T-helper 2 cell treated with Interferon-gamma antibody and Interleukin-4, amounts not matched to agents 5 μg/mL and 100 μg/mL, for 36 hours (primary cell): ENCODE results near the gene EVL.

Experiments used
- DNase-seq: peaks from one replicate; pipeline ENCODE4 v3.0.0; 2021; ENCODE audit warnings: low spot score
- H3K27ac Mint-ChIP-seq: one replicate; pipeline ENCODE4 v1.8.0; 2021; ENCODE audit warnings: mild to moderate bottlenecking, mixed read lengths
- H3K27me3 Mint-ChIP-seq: one replicate; pipeline ENCODE4 v1.8.0; 2021; ENCODE audit warnings: low read depth, mixed read lengths
- H3K36me3 Mint-ChIP-seq: one replicate; pipeline ENCODE4 v1.8.0; 2021; ENCODE audit warnings: low read depth, mixed read lengths
- H3K4me1 Mint-ChIP-seq: one replicate; pipeline ENCODE4 v1.8.0; 2021; ENCODE audit warnings: low read depth, mixed read lengths
- H3K4me3 Mint-ChIP-seq: one replicate; pipeline ENCODE4 v1.8.0; 2022; ENCODE audit warnings: mild to moderate bottlenecking, moderate library complexity, mixed read lengths
- H3K9me3 Mint-ChIP-seq: one replicate; pipeline ENCODE4 v1.8.0; 2021; ENCODE audit warnings: mixed read lengths

Gene EVL

GRCh38 chr14:100108042-100108825, 43.0 kb downstream of the EVL start:
- Mint-ChIP-seq H3K9me3 (no peaks in the 10 kb centered on the region), H3K4me1 (peaks cover 69% of the 10 kb centered on the region), H3K4me3 (peak overlapping the region; percentile 27), H3K27ac (peak overlapping the region; percentile 81), H3K27me3 (no peaks in the 10 kb centered on the region), H3K36me3 (peaks cover 82% of the 10 kb centered on the region)
- DNase-seq, result peak; percentile 78

GRCh38 chr14:100108840-100109593, 43.8 kb downstream of the EVL start:
- no peak overlapping the region for H3K4me3 Mint-ChIP-seq
- H3K36me3 Mint-ChIP-seq, result peaks cover 81% of the 10 kb centered on the region
- H3K27ac Mint-ChIP-seq, result peak overlapping the region; percentile 81
- H3K27me3 Mint-ChIP-seq, result no peaks in the 10 kb centered on the region
- DNase-seq, result no peak
- peaks cover 64% of the 10 kb centered on the region for H3K4me1 Mint-ChIP-seq
- H3K9me3 Mint-ChIP-seq, result no peaks in the 10 kb centered on the region

- peaks cover 76% of the 10 kb centered on the region for H3K36me3 Mint-ChIP-seq
- no peak for DNase-seq
- H3K4me1 Mint-ChIP-seq, result peaks cover 58% of the 10 kb centered on the region
- H3K4me3 Mint-ChIP-seq, result no peak overlapping the region
- H3K27me3 Mint-ChIP-seq, result no peaks in the 10 kb centered on the region
- no peaks in the 10 kb centered on the region for H3K9me3 Mint-ChIP-seq
- peak overlapping the region; percentile 66 for H3K27ac Mint-ChIP-seq
Measured at GRCh38 chr14:100109594-100109955, 44.4 kb downstream of the EVL start.

GRCh38 chr14:100110816-100111215, 45.6 kb downstream of the EVL start:
- Mint-ChIP-seq H3K27ac (no peak overlapping the region), H3K4me1 (peaks cover 48% of the 10 kb centered on the region), H3K36me3 (peaks cover 78% of the 10 kb centered on the region), H3K9me3 (no peaks in the 10 kb centered on the region), H3K4me3 (no peak overlapping the region), H3K27me3 (no peaks in the 10 kb centered on the region)
- DNase-seq, result no peak

DNA sequence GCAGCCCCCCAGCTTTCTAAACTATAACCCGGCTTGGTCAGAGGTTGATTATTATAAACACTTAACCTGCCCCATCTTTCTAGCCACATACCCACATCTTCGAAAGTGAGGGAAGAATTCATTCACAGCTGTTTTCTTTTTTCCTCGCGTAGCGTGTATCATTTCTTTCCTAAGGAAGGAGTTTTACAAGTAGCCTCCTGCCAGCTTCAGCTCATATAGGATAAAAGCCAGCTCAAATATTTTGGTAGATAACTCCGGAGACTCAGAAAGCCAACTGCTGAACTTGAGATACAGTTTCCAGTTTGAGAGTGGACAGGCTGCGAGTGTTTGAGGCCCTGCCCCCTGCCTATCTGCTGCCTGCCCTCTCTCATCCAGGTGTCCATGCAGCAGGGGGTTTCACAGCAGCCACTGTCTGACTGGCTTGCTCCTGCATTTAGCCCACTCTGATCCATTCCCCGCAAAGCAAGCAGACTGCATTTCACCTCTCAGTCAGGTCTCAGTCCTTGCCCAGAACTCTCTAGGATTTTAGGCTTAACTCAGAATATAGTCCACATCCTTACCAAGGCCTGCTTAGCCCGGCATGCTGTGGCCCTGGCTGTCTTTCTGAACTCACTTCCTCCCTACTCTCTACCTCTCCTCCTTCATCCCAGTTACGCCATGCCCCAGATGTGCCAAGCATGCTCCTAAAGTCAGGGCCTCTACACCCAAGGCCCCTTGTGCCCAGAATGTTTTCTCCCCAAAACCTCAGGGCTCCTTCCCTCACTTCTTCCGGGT, 46.9 kb downstream of the EVL start:
- no peak for DNase-seq
- H3K9me3 Mint-ChIP-seq, result no peaks in the 10 kb centered on the region
- H3K4me3 Mint-ChIP-seq, result no peak overlapping the region
- no peaks in the 10 kb centered on the region for H3K27me3 Mint-ChIP-seq
- H3K27ac Mint-ChIP-seq, result peak overlapping the region; percentile 38
- H3K36me3 Mint-ChIP-seq, result peaks cover 72% of the 10 kb centered on the region
- peaks cover 35% of the 10 kb centered on the region for H3K4me1 Mint-ChIP-seq

DNA sequence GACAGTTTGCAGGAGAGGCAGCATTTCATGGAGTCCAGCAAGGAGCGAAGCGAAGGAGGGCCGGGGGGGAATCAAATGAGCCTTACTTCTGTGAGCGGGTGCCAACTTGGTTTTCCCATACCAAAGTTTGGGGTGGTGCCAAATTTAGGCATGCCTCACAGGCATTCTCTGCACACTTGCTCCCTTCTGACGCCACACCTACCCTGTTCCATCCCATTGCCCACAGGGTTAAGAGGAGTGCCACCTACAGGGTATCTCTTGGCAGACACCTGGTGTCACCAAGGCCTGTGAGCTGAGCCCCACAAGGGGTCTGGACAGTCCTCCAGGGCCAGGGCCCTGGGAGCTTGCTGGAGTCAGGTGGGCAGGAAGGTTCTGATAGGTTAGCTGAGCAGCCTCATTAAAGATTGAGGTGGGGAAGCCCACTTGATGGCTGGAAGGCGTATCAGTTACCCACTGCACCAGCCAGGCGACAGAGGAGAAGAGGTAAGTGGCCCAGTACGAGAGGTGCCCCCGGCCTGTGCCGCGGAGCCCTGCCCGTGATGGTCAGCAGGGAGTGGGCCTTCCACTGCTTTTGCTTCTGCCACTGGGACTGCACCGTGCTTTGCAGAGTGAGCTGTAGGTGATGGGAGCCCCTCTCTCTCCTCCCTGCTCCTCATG, 49.0 kb downstream of the EVL start:
- DNase-seq, result no peak
- H3K4me3 Mint-ChIP-seq, result no peak overlapping the region
- H3K36me3 Mint-ChIP-seq, result peaks cover 69% of the 10 kb centered on the region
- no peak overlapping the region for H3K27ac Mint-ChIP-seq
- H3K9me3 Mint-ChIP-seq, result no peaks in the 10 kb centered on the region
- H3K4me1 Mint-ChIP-seq, result peaks cover 14% of the 10 kb centered on the region
- H3K27me3 Mint-ChIP-seq, result no peaks in the 10 kb centered on the region

DNA sequence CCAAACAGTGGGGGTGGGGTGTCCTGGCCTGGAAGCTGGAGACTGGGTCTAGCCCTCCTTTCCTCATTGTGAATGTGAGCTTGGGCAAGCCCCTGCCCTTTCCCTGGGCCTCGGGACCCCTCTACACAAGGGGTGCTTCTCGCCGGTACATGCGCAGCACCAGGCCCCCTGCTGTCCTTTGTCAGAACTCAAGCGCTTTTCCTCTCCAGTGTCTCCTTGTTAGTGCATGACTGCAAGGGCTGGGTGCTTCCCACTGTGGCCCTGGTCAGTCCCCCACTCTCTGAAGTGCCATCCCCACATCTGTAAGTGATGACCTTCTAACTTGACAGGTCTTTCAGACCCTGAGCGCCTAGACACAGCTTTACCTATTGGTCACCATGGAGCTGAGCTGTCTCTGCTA, 50.0 kb downstream of the EVL start:
- Mint-ChIP-seq H3K9me3 (no peaks in the 10 kb centered on the region), H3K27me3 (no peaks in the 10 kb centered on the region), H3K27ac (no peak overlapping the region), H3K36me3 (peaks cover 68% of the 10 kb centered on the region), H3K4me3 (no peak overlapping the region), H3K4me1 (peaks cover 12% of the 10 kb centered on the region)
- no peak for DNase-seq

DNA sequence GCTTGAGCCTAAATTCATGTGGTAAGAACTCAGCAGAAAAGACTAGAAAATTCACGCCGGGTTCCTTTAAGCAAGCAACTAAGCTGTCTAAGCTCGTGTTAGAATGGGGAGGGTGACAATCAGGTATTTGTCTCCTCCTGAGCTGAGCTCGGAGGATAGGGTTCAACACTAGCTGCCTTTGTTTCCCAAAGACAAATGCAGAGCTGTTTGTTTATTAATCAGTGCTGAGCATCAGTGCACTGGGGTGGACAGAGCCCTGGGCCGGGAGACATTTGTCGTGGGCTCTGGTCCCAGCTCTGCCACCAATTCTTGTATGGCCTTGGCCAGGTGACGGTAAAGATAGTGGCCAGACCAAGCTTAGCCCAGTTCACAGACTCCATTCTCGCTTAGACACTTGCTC, 50.5 kb downstream of the EVL start:
- peaks cover 14% of the 10 kb centered on the region for H3K4me1 Mint-ChIP-seq
- peaks cover 71% of the 10 kb centered on the region for H3K36me3 Mint-ChIP-seq
- no peak for DNase-seq
- no peaks in the 10 kb centered on the region for H3K9me3 Mint-ChIP-seq
- no peaks in the 10 kb centered on the region for H3K27me3 Mint-ChIP-seq
- H3K4me3 Mint-ChIP-seq, result no peak overlapping the region
- no peak overlapping the region for H3K27ac Mint-ChIP-seq

- Mint-ChIP-seq H3K4me1 (peaks cover 14% of the 10 kb centered on the region), H3K36me3 (peaks cover 71% of the 10 kb centered on the region), H3K4me3 (no peak overlapping the region), H3K27ac (no peak overlapping the region), H3K9me3 (no peaks in the 10 kb centered on the region), H3K27me3 (no peaks in the 10 kb centered on the region)
- DNase-seq, result no peak
Measured at GRCh38 chr14:100116134-100116533, 50.9 kb downstream of the EVL start.

DNA sequence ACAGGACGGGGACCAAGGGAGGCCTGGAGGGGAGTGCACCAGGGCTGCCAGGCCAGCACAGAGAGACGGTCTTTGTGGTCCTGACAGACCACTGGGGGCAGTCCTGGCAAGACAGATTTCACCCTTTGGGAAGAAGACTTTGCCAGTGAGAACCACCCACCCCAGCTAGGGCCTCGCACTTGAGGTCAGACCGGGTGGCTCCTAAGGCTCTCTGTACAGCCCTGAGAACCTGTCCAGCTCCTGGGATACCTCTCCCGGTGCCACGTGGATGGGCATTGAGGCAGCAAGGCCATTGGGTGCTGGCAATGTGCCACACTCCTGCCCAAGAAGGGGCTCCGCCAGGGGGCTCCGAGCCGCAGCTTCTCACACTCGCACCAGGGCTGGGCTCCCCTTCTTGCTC, 51.8 kb downstream of the EVL start:
- no peak overlapping the region for H3K4me3 Mint-ChIP-seq
- no peaks in the 10 kb centered on the region for H3K9me3 Mint-ChIP-seq
- no peaks in the 10 kb centered on the region for H3K27me3 Mint-ChIP-seq
- peaks cover 73% of the 10 kb centered on the region for H3K36me3 Mint-ChIP-seq
- peaks cover 14% of the 10 kb centered on the region for H3K4me1 Mint-ChIP-seq
- H3K27ac Mint-ChIP-seq, result no peak overlapping the region
- DNase-seq, result no peak

DNA sequence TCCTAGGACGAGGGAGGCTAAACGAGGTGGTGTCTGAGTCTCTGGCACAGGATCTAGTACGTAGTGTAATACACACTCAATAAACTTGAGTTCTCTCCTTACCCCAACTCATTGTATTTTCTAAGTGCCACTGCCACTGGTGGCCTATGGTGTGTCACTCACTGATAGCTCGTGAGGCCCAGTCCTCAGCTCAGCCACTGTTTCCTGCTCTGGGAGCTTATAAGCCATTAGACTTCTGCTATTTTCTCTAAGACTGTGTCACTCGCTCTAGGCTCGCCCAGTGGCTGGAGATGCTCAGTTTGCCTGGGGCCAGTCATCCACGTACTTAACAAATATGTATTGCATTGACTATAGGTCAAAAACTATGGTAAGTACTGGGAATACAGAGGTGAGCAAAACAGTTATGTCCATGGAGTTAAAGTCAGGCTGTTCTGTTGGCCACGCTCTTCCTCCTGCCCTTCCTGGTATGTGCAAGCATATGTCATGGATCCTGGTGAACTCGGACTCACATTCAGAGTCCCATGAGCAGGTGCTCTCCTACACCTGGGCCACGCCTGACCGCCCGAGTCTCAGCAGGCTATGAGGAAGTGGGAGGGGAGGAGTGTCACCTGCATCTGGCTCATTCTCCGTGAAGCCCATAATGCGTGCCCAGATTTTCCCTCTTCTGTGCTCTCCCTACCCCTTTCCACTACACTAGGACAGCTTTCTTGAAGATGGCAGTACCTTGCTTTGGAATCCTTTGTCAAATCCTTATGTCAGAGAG, 52.6 kb downstream of the EVL start:
- H3K9me3 Mint-ChIP-seq, result no peaks in the 10 kb centered on the region
- no peak for DNase-seq
- no peaks in the 10 kb centered on the region for H3K27me3 Mint-ChIP-seq

GRCh38 chr14:100118396-100119011, 53.3 kb downstream of the EVL start:
- Mint-ChIP-seq H3K9me3 (no peaks in the 10 kb centered on the region), H3K4me1 (peaks cover 6% of the 10 kb centered on the region), H3K4me3 (no peak overlapping the region), H3K36me3 (peaks cover 66% of the 10 kb centered on the region), H3K27me3 (no peaks in the 10 kb centered on the region), H3K27ac (peak overlapping the region; percentile 3)
- no peak for DNase-seq

More for the DNA sequence above, 52.6 kb downstream of the EVL start:
- Mint-ChIP-seq H3K36me3 (peaks cover 68% of the 10 kb centered on the region), H3K4me1 (peaks cover 12% of the 10 kb centered on the region), H3K27ac (peak overlapping the region; percentile 3), H3K4me3 (no peak overlapping the region)

GRCh38 chr14:100119251-100119650, 54.0 kb downstream of the EVL start:
- H3K27ac Mint-ChIP-seq, result peak overlapping the region; percentile 41
- no peaks in the 10 kb centered on the region for H3K27me3 Mint-ChIP-seq
- H3K4me1 Mint-ChIP-seq, result peaks cover 5% of the 10 kb centered on the region
- DNase-seq, result no peak
- peaks cover 66% of the 10 kb centered on the region for H3K36me3 Mint-ChIP-seq
- H3K9me3 Mint-ChIP-seq, result no peaks in the 10 kb centered on the region
- no peak overlapping the region for H3K4me3 Mint-ChIP-seq
